Progenitor cell of endocrine pancreas (in vitro differentiated cells): ENCODE measurements around the gene FAM83E. TPM values are rescaled to one million over a fixed set of nuclear protein-coding genes. Genes with fewer than 3 reads are reported as not detected.

Experiments
- DNase-seq: peaks from one replicate; pipeline ENCODE4 v3.0.0; 2021; ENCODE audit warnings: low spot score; ENCODE audit not compliant: unreplicated experiment
- H3K27ac Mint-ChIP-seq: 2 replicates; pipeline ENCODE4 v1.8.0; 2021; ENCODE audit warnings: mild to moderate bottlenecking, moderate library complexity, mixed read lengths
- H3K27me3 Mint-ChIP-seq: 2 replicates; pipeline ENCODE4 v1.8.0; 2021; ENCODE audit warnings: mixed read lengths
- H3K36me3 Mint-ChIP-seq: 2 replicates; pipeline ENCODE4 v1.8.0; 2022; ENCODE audit warnings: mixed read lengths; ENCODE audit not compliant: insufficient read depth
- H3K4me1 Mint-ChIP-seq: 2 replicates; pipeline ENCODE4 v1.8.0; 2021; ENCODE audit warnings: low read depth, mixed read lengths
- H3K4me3 Mint-ChIP-seq: 2 replicates; pipeline ENCODE4 v1.8.0; 2021; ENCODE audit warnings: low read depth, mild to moderate bottlenecking, moderate library complexity, mixed read lengths
- H3K9me3 Mint-ChIP-seq: 2 replicates; pipeline ENCODE4 v1.8.0; 2021; ENCODE audit warnings: low read depth, mixed read lengths
- total RNA-seq: library from RNA; stranded (reverse); gene quantifications from 2 replicates; pipeline ENCODE4 v1.2.1, GENCODE V29; 2021
- TF ChIP-seq, protein P1 (sequence below): fragments of 200-600 bp; sonication (generic); IDR thresholded peaks from one replicate; pipeline ENCODE4 v1.5.0; 2021; ENCODE audit warnings: antibody characterized with exemption, mild to moderate bottlenecking; ENCODE audit not compliant: unreplicated experiment

The FAM83E gene
- total RNA-seq, 1 donor from 2014 or later = 4.3 TPM

DNA sequence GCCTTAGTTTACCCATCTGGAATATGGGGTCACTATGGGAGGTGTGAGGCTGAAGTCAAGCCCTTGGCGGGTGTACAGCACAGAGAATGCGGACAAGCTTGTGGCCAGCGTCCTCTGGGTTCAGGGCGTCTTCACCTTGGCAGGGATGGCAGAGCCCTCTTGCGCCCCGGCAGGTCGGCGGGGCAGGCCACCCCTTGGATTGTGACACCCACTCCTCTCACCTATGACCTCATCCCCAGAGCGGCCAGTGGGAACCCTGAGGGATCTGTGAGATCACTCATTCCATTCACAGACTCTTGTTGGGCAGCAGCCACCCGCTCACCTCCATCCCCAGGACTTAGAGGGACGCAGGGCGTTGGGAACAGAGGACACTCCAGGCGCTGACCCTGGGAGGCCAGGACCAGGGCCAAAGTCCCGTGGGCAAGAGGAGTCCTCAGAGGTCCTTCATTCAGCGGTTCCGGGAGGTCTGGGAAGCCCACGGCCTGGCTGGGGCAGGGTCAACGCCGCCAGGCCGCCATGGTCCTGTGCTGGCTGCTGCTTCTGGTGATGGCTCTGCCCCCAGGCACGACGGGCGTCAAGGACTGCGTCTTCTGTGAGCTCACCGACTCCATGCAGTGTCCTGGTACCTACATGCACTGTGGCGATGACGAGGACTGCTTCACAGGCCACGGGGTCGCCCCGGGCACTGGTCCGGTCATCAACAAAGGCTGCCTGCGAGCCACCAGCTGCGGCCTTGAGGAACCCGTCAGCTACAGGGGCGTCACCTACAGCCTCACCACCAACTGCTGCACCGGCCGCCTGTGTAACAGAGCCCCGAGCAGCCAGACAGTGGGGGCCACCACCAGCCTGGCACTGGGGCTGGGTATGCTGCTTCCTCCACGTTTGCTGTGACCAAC lies 8.2 kb downstream of the FAM83E start, which contains the start of gene SPACA4:
Gene SPACA4 (plus strand): TSS at position 280 of the 896 bp plus-strand sequence. CDS start 237 bp downstream, at position 517.
- Mint-ChIP-seq H3K27me3 (no peaks in the 10 kb centered on the region), H3K9me3 (no peaks in the 10 kb centered on the region), H3K4me1 (peaks cover 2% of the 10 kb centered on the region), H3K36me3 (no peaks in the 10 kb centered on the region), H3K27ac (no peak within 1 kb of the TSS), H3K4me3 (no peak within 1 kb of the TSS)
- DNase-seq = no peak
- TF ChIP-seq, protein P1, sequence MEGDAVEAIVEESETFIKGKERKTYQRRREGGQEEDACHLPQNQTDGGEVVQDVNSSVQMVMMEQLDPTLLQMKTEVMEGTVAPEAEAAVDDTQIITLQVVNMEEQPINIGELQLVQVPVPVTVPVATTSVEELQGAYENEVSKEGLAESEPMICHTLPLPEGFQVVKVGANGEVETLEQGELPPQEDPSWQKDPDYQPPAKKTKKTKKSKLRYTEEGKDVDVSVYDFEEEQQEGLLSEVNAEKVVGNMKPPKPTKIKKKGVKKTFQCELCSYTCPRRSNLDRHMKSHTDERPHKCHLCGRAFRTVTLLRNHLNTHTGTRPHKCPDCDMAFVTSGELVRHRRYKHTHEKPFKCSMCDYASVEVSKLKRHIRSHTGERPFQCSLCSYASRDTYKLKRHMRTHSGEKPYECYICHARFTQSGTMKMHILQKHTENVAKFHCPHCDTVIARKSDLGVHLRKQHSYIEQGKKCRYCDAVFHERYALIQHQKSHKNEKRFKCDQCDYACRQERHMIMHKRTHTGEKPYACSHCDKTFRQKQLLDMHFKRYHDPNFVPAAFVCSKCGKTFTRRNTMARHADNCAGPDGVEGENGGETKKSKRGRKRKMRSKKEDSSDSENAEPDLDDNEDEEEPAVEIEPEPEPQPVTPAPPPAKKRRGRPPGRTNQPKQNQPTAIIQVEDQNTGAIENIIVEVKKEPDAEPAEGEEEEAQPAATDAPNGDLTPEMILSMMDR = no peak

DNA sequence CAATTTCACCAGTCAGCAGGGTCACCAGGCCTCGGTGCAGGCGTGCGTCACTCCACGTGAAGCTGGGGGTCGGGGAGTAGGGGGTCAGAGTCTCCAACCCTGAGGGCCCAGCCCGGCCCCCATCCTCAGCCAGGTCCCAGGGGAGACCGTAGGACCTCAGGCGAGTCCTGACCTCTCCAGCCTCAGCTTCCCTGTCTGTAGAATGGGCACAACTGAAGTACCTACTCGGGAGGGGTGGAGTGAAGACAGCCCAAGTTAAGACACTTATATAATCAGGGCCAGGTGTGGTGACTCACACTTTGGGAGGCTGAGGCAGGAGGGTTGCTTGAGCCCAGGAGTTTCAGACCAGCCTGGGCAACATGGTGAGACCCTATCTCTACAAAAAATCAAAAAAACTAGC lies 11.0 kb downstream of the FAM83E start:
- no peak overlapping the region for H3K27ac Mint-ChIP-seq
- H3K4me1 Mint-ChIP-seq = peaks cover 2% of the 10 kb centered on the region
- no peak overlapping the region for H3K4me3 Mint-ChIP-seq
- no peaks in the 10 kb centered on the region for H3K9me3 Mint-ChIP-seq
- no peak for DNase-seq
- H3K27me3 Mint-ChIP-seq = no peaks in the 10 kb centered on the region
- H3K36me3 Mint-ChIP-seq = no peaks in the 10 kb centered on the region
- TF ChIP-seq, protein P1 = no peak

DNA sequence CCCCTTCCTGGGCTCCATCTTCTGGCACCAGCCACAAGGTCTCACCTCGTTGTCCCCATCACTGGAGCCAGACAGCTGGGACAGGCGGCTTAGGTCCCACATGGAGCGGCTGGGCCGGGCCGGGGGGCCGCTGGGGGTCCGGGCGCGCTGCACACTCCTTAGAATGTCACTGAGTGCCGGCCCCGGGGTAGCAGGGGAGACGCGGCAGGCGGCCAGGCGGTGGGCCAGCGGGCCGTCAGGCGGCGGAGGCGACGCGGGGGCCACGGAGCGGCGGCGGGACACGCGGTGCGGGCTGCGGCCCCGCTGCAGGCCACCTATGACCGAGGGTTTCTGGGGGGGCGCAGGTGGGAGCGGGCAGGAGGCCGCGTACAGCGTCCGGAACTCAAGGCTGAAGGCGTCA lies 11.4 kb downstream of the FAM83E start:
- TF ChIP-seq, protein P1 = no peak
- peaks cover 3% of the 10 kb centered on the region for H3K27me3 Mint-ChIP-seq
- H3K36me3 Mint-ChIP-seq = no peaks in the 10 kb centered on the region

DNA sequence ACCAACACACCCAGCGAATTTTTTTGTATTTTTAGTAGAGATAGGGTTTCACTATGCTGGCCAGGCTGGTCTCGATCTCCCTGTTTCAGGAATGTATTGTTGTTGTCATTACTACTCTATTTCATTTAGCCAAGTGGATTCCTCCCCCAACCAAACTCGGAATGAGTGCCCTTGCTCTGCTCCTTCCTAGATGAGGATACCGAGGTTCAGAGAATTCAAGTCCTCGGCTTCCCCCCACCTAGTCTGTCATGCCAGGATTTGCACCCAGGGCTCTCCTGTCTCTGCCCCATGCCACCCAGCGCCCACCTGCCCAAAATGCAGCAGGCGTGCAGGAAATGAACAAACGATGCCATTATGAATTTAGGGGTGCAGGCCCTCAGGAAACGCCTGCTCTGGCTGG lies 11.9 kb downstream of the FAM83E start:
- Mint-ChIP-seq H3K9me3 (no peaks in the 10 kb centered on the region), H3K36me3 (no peaks in the 10 kb centered on the region), H3K27me3 (peaks cover 3% of the 10 kb centered on the region), H3K4me1 (peaks cover 2% of the 10 kb centered on the region), H3K27ac (no peak overlapping the region), H3K4me3 (no peak overlapping the region)
- TF ChIP-seq, protein P1 = no peak
- DNase-seq = no peak

More for the DNA sequence above, 11.4 kb downstream of the FAM83E start:
- Mint-ChIP-seq H3K4me3 (no peak overlapping the region), H3K9me3 (no peaks in the 10 kb centered on the region), H3K27ac (no peak overlapping the region), H3K4me1 (peaks cover 2% of the 10 kb centered on the region)
- no peak for DNase-seq

DNA sequence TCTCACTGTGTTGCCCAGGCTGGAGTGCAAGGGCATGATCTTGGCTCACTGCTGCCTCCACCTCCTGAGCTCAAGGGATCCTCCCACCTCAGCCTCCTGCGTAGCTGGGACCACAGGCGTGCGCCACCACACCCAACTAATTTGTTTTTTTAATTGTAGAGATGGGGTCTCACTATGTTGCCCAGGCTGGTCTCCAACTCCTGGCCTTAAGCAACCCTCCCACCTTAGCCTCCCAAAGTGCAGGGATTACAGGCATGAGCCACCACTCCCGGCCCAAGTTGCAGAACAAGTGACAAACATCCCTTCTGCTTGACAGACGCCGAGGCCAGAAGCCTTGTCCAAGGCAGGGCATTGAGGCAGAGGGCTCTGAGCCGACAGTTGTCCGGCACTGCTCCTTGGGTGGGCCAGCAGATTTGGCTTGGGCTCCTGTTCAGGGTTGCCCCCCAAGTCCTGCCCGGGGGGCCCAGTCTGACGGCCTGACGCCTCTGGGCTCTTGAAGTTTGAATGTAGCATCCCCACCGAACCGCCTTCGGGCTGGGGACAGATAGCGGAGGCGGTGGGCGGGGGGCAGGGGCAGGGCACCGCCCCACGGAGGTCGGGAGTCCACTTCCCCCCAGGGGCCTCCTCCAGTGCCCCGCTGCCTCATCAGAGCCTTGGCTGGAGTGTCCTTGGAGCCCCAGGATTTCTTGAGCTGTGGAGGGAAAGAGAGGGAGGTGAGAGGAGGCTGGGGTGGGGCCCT lies 14.0 kb downstream of the FAM83E start:
- no peak overlapping the region for H3K27ac Mint-ChIP-seq
- peaks cover 2% of the 10 kb centered on the region for H3K4me1 Mint-ChIP-seq
- peaks cover 3% of the 10 kb centered on the region for H3K27me3 Mint-ChIP-seq
- no peaks in the 10 kb centered on the region for H3K9me3 Mint-ChIP-seq
- DNase-seq = no peak
- H3K36me3 Mint-ChIP-seq = no peaks in the 10 kb centered on the region
- no peak overlapping the region for H3K4me3 Mint-ChIP-seq
- TF ChIP-seq, protein P1 = no peak
